Breast epithelium (tissue), 3 donors: ENCODE measurements around the gene TDG.

Experiments
- POLR2A ChIP-seq: fragments of 450-650 bp; IDR thresholded peaks from one replicate; pipeline ENCODE4 v1.6.1; 2016; ENCODE audit warnings: antibody characterized with exemption, mild to moderate bottlenecking, moderate library complexity
- POLR2AphosphoS5 ChIP-seq, 3 donors: sonication (generic); formaldehyde crosslinking; IDR thresholded peaks; one replicate each; pipeline ENCODE4 v1.6.1; 2017; ENCODE audit warnings: antibody characterized with exemption in 3 of 3
- TF ChIP-seq, protein P1 (sequence below), 3 donors: fragments of 450-650 bp; IDR thresholded peaks; one replicate each; pipeline ENCODE4 v1.5.1; 2016 to 2017; ENCODE audit warnings: antibody characterized with exemption in 3 of 3, mild to moderate bottlenecking in 3 of 3, moderate library complexity in 3 of 3

DNA sequence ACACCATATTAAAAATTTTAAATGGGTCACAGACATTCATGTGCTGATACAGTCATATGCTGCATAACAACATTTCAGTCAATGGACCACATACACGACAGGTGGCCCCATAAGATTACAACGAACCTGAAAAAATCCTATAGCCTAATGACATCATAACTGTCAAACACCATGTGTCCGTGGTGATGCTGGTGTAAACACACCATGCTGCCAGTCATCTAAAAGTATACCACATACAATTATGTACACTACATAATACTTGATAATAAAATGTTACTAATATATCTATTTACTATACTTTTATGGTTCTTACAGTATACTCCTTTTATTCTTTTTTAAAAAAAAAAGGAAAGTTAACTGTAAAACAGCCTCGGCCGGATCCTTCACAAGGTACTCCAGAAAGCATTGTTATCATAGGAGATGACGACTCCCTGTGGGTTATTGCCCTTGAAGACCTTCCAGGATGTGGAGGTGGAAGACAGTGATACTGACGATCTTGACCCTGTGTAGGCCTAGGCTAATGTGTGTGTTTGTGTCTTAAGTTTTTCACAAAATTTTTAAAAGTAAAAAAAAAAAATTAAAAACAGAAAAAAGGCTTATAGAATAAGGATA, 5.0 kb upstream of the TDG start:
- TF ChIP-seq POLR2AphosphoS5 (IDR thresholded peaks at IDR 0.05) (no peak), POLR2A (no peak)
- TF ChIP-seq, protein P1, sequence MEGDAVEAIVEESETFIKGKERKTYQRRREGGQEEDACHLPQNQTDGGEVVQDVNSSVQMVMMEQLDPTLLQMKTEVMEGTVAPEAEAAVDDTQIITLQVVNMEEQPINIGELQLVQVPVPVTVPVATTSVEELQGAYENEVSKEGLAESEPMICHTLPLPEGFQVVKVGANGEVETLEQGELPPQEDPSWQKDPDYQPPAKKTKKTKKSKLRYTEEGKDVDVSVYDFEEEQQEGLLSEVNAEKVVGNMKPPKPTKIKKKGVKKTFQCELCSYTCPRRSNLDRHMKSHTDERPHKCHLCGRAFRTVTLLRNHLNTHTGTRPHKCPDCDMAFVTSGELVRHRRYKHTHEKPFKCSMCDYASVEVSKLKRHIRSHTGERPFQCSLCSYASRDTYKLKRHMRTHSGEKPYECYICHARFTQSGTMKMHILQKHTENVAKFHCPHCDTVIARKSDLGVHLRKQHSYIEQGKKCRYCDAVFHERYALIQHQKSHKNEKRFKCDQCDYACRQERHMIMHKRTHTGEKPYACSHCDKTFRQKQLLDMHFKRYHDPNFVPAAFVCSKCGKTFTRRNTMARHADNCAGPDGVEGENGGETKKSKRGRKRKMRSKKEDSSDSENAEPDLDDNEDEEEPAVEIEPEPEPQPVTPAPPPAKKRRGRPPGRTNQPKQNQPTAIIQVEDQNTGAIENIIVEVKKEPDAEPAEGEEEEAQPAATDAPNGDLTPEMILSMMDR (IDR thresholded peaks at IDR 0.05), result no peak
